Body of pancreas (tissue), 4 donors: ENCODE results near the gene SUPT5H.

Source experiments
- CTCF ChIP-seq, 7 experiments: fragments of 450-650 bp in 4 of 7; fragments of 200-600 bp in 3 of 7; sonication (generic) in 3 of 7; IDR thresholded peaks; one replicate each; pipeline ENCODE4 v1.5.1; 2016 to 2019; ENCODE audit warnings: antibody characterized with exemption in 7 of 7
- POLR2A ChIP-seq, 3 donors: fragments of 450-650 bp; IDR thresholded peaks; one replicate each; pipeline ENCODE4 v1.6.1; 2016; ENCODE audit warnings: antibody characterized with exemption in 3 of 3, mild to moderate bottlenecking in 2 of 3

DNA sequence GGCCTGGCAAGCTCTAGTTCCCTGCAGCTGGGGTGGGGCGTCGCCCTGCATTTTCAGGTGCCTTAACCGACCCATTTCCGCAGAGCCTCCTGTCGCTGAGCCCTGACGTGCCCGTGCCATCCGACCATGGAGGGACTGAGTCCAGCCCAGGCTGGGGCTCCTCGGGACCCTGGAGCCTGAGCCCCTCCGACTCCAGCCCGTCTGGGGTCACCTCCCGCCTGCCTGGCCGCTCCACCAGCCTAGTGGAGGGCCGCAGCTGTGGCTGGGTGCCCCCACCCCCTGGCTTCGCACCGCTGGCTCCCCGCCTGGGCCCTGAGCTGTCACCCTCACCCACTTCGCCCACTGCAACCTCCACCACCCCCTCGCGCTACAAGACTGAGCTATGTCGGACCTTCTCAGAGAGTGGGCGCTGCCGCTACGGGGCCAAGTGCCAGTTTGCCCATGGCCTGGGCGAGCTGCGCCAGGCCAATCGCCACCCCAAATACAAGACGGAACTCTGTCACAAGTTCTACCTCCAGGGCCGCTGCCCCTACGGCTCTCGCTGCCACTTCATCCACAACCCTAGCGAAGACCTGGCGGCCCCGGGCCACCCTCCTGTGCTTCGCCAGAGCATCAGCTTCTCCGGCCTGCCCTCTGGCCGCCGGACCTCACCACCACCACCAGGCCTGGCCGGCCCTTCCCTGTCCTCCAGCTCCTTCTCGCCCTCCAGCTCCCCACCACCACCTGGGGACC lies 37.6 kb upstream of the SUPT5H start:
- TF ChIP-seq POLR2A (IDR thresholded peaks at IDR 0.05) (peak in 2 of 3 donors; percentile 27 to 36), CTCF (IDR thresholded peaks at IDR 0.05) (no peak)
